ENCODE measurements around the gene ADAMTSL4. TPM values are rescaled to one million over a fixed set of nuclear protein-coding genes. Genes with fewer than 3 reads are reported as not detected.

Gene ADAMTSL4
- total and polyA plus RNA-seq, 10 donors = 2.8 to 19.1 (median 11.1) TPM

GRCh38 chr1:150576367-150576711 lies 27.1 kb downstream of the ADAMTSL4 start:
- Histone ChIP-seq H3K27me3 (replicated peaks in 1 of 7) (no peaks in the 10 kb centered on the region), H3K4me1 (peaks cover 53 to 79% (median 63%) of the 10 kb centered on the region in 6 donors), H3K36me3 (peaks cover 0 to 71% (median 55%) of the 10 kb centered on the region in 6 donors), H3K27ac (peak overlapping the region; percentile 5 to 100 (median 100)), H3K9me3 (no peaks in the 10 kb centered on the region), H3K4me3 (peak overlapping the region; percentile 70 to 96 (median 84))
- 1 to 6% (median 1%) methylated on average over 4 of the region's 4 CpGs for WGBS, 5 donors
- DNase-seq = no peak
- TF ChIP-seq POLR2AphosphoS5 (IDR thresholded peaks at IDR 0.05) = no peak
- no peak for TF ChIP-seq CTCF (IDR thresholded peaks at IDR 0.05 in 8 of 11, conservative IDR thresholded peaks at IDR 0.05 in 3 of 11)
- TF ChIP-seq POLR2A (IDR thresholded peaks at IDR 0.05) = no peak
- intact Hi-C loops (cut with DNase I; ENCODE audit: low total_unique reads) = no loop called here

GRCh38 chr1:150576794-150577556 lies 27.8 kb downstream of the ADAMTSL4 start:
- peak overlapping the region; percentile 70 to 96 (median 84) for H3K4me3 ChIP-seq
- no peaks in the 10 kb centered on the region for H3K27me3 ChIP-seq (replicated peaks in 1 of 7)
- no peaks in the 10 kb centered on the region for H3K9me3 ChIP-seq
- DNase-seq = no peak
- intact Hi-C loops (cut with DNase I; ENCODE audit: low total_unique reads) = no loop called here
- WGBS, 5 donors = 13 to 42% (median 28%) methylated on average over 2 of the region's 2 CpGs
- H3K36me3 ChIP-seq = peaks cover 0 to 65% (median 50%) of the 10 kb centered on the region in 6 donors
- peak overlapping the region; percentile 95 to 100 (median 100) for H3K27ac ChIP-seq
- TF ChIP-seq CTCF (IDR thresholded peaks at IDR 0.05 in 8 of 11, conservative IDR thresholded peaks at IDR 0.05 in 3 of 11) (no peak), POLR2AphosphoS5 (IDR thresholded peaks at IDR 0.05) (peak in 1 of 3 donors; percentile 76), POLR2A (IDR thresholded peaks at IDR 0.05) (peak in 1 of 3 donors; percentile 18)
- peaks cover 46 to 77% (median 59%) of the 10 kb centered on the region in 6 donors for H3K4me1 ChIP-seq

GRCh38 chr1:150577557-150578271 lies 28.5 kb downstream of the ADAMTSL4 start:
- Histone ChIP-seq H3K27ac (peak overlapping the region; percentile 95 to 100 (median 100)), H3K4me1 (peaks cover 42 to 77% (median 59%) of the 10 kb centered on the region in 6 donors), H3K36me3 (peaks cover 0 to 58% (median 43%) of the 10 kb centered on the region in 6 donors), H3K4me3 (peak overlapping the region; percentile 70 to 96 (median 84)), H3K9me3 (no peaks in the 10 kb centered on the region), H3K27me3 (replicated peaks in 1 of 7) (no peaks in the 10 kb centered on the region)
- 2 to 5% (median 2%) methylated on average over 11 of the region's 11 CpGs for WGBS, 5 donors
- TF ChIP-seq POLR2A (IDR thresholded peaks at IDR 0.05) (no peak), CTCF (IDR thresholded peaks at IDR 0.05 in 8 of 11, conservative IDR thresholded peaks at IDR 0.05 in 3 of 11) (no peak), POLR2AphosphoS5 (IDR thresholded peaks at IDR 0.05) (no peak)
- intact Hi-C loops (cut with DNase I; ENCODE audit: low total_unique reads) = no loop called here
- DNase-seq = no peak

Measured in spleen (tissue), 11 donors.